HEK293T (cell line): ENCODE measurements around the gene STAB1.

ENCODE experiments used
- PKNOX1 ChIP-seq: fragments of 450-650 bp; IDR thresholded peaks from 2 replicates; pipeline ENCODE4 v1.6.1; 2016
- SP1 ChIP-seq: fragments of 450-650 bp; IDR thresholded peaks from 2 replicates; pipeline ENCODE4 v1.6.1; 2017
- ZNF384 ChIP-seq: fragments of 450-650 bp; IDR thresholded peaks from 2 replicates; pipeline ENCODE4 v1.6.1; 2016

- TF ChIP-seq PKNOX1 (no peak), ZNF384 (no peak), SP1 (no peak)
Observed at GRCh38 chr3:52513281-52513680, 18.1 kb downstream of the STAB1 start.
